ENCODE measurements around the gene TEX12. TPM values are rescaled to one million over a fixed set of nuclear protein-coding genes. Genes with fewer than 3 reads are reported as not detected.
"Not testable (repeated sequence)": the region's sequence is repeated elsewhere in the genome, so short reads cannot be mapped to it uniquely, and the experiment has no call there.

The TEX12 gene
- total RNA-seq, 4 donors from 2014 or later, result 0.33 TPM; not detected in 3

GRCh38 chr11:112160091-112160848, 6.9 kb upstream of the TEX12 start:
- H3K4me3 ChIP-seq (replicated peaks in 1 of 3), result no peak overlapping the region
- intact Hi-C loops (cut with DNase I), result no loop called here
- no peaks in the 10 kb centered on the region for H3K4me1 ChIP-seq
- no peak for DNase-seq
- H3K27me3 ChIP-seq, result no peaks in the 10 kb centered on the region
- WGBS, 2 donors, result 70 to 73% methylated on average over 2 of the region's 2 CpGs
- TF ChIP-seq POLR2A (IDR thresholded peaks at IDR 0.05) (no peak), CTCF (IDR thresholded peaks at IDR 0.05) (no peak)
- no peaks in the 10 kb centered on the region for H3K36me3 ChIP-seq
- H3K27ac ChIP-seq, result no peak overlapping the region
- H3K9me3 ChIP-seq, result no peaks in the 10 kb centered on the region

GRCh38 chr11:112161012-112161411, 6.2 kb upstream of the TEX12 start:
- Histone ChIP-seq H3K9me3 (no peaks in the 10 kb centered on the region), H3K27me3 (no peaks in the 10 kb centered on the region), H3K4me1 (no peaks in the 10 kb centered on the region), H3K36me3 (no peaks in the 10 kb centered on the region), H3K27ac (no peak overlapping the region), H3K4me3 (replicated peaks in 1 of 3) (no peak overlapping the region)
- DNase-seq, result no peak
- 76 to 86% methylated on average over 1 of the region's 1 CpG for WGBS, 2 donors
- intact Hi-C loops (cut with DNase I), result no loop called here
- TF ChIP-seq POLR2A (IDR thresholded peaks at IDR 0.05) (no peak), CTCF (IDR thresholded peaks at IDR 0.05) (no peak)

- H3K9me3 ChIP-seq; H3K27ac ChIP-seq; H3K27me3 ChIP-seq; intact Hi-C loops (cut with DNase I); H3K4me3 ChIP-seq (replicated peaks in 1 of 3); DNase-seq; H3K4me1 ChIP-seq; H3K36me3 ChIP-seq: not testable (repeated sequence)
- WGBS, 2 donors, result 88 to 93% methylated on average over 1 of the region's 1 CpG
Observed at GRCh38 chr11:112162200-112162599, 5.0 kb upstream of the TEX12 start.

GRCh38 chr11:112162761-112163546, 4.2 kb upstream of the TEX12 start:
- Histone ChIP-seq H3K4me1 (no peaks in the 10 kb centered on the region), H3K27ac (peak overlapping the region in 1 of 3 donors; percentile 15), H3K27me3 (no peaks in the 10 kb centered on the region), H3K9me3 (no peaks in the 10 kb centered on the region), H3K4me3 (replicated peaks in 1 of 3) (no peak overlapping the region), H3K36me3 (no peaks in the 10 kb centered on the region)
- WGBS, 2 donors, result 81 to 82% methylated on average over 6 of the region's 6 CpGs
- intact Hi-C loops (cut with DNase I), result no loop called here
- TF ChIP-seq POLR2A (IDR thresholded peaks at IDR 0.05) (no peak), CTCF (IDR thresholded peaks at IDR 0.05) (no peak)
- no peak for DNase-seq

- peak within 1 kb of the TSS in 1 of 3 donors; percentile 15 for H3K27ac ChIP-seq
- H3K9me3 ChIP-seq, result no peaks in the 10 kb centered on the region
- TF ChIP-seq CTCF (IDR thresholded peaks at IDR 0.05), result no peak
- no peak for TF ChIP-seq POLR2A (IDR thresholded peaks at IDR 0.05)
- peak; percentile 58 to 61 for DNase-seq
- H3K4me1 ChIP-seq, result no peaks in the 10 kb centered on the region
- intact Hi-C loops (cut with DNase I), result no loop called here
- H3K4me3 ChIP-seq (replicated peaks in 1 of 3), result no peak within 1 kb of the TSS
- 65 to 66% methylated on average over 12 of the region's 12 CpGs for WGBS, 2 donors
- H3K27me3 ChIP-seq, result no peaks in the 10 kb centered on the region
- no peaks in the 10 kb centered on the region for H3K36me3 ChIP-seq
Observed at GRCh38 chr11:112163875-112164685, 3.1 kb upstream of the TEX12 start, which contains the start of gene IL18. IL18 (minus strand) TSS chr11:112164094; CDS start chr11:112155053, 9,041 bp downstream.
